ENCODE results near the gene EYS. TPM values are rescaled to one million over a fixed set of nuclear protein-coding genes. Genes with fewer than 3 reads are reported as not detected.

EYS gene
- total RNA-seq, 1 donor from 2014 or later: not detected

- DNase-seq (ENCODE audit: extremely low spot score, unreplicated experiment): no peak
- no peak overlapping the region for H3K27ac Mint-ChIP-seq (ENCODE audit: unreplicated experiment)
- H3K9me3 Mint-ChIP-seq (ENCODE audit: unreplicated experiment): peaks cover 13% of the 10 kb centered on the region
- H3K36me3 Mint-ChIP-seq (ENCODE audit: unreplicated experiment): no peaks in the 10 kb centered on the region
- no peak overlapping the region for H3K4me3 Mint-ChIP-seq (ENCODE audit: unreplicated experiment)
- H3K27me3 Mint-ChIP-seq (ENCODE audit: unreplicated experiment): peaks cover 4% of the 10 kb centered on the region
- no peaks in the 10 kb centered on the region for H3K4me1 Mint-ChIP-seq (ENCODE audit: unreplicated experiment)
- TF ChIP-seq, protein P1, sequence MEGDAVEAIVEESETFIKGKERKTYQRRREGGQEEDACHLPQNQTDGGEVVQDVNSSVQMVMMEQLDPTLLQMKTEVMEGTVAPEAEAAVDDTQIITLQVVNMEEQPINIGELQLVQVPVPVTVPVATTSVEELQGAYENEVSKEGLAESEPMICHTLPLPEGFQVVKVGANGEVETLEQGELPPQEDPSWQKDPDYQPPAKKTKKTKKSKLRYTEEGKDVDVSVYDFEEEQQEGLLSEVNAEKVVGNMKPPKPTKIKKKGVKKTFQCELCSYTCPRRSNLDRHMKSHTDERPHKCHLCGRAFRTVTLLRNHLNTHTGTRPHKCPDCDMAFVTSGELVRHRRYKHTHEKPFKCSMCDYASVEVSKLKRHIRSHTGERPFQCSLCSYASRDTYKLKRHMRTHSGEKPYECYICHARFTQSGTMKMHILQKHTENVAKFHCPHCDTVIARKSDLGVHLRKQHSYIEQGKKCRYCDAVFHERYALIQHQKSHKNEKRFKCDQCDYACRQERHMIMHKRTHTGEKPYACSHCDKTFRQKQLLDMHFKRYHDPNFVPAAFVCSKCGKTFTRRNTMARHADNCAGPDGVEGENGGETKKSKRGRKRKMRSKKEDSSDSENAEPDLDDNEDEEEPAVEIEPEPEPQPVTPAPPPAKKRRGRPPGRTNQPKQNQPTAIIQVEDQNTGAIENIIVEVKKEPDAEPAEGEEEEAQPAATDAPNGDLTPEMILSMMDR (IDR thresholded peaks at IDR 0.05): no peak
Measured at GRCh38 chr6:65091561-65091960, 615.5 kb downstream of the EYS start.

DNA sequence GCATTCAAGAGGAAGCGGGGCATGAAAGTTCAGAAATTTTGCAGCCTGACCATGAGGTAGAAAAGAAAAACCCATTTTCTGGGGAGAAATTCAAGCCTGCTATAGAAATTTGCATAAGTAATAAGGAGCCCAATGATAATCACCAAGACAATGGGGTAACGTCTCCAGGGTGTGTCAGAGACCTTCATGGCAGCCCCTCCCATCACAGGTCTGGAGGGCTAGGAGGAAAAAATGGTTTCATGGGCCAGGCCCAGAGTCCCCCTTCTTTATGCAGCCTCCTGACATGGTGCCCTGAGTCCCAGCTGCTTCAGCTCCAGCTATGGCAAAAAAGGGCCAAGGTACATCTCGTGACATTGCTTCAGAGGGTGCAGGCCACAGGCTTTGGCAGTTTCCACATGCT lies 618.5 kb downstream of the EYS start:
- DNase-seq (ENCODE audit: extremely low spot score, unreplicated experiment): no peak
- no peak overlapping the region for H3K27ac Mint-ChIP-seq (ENCODE audit: unreplicated experiment)
- TF ChIP-seq, protein P1 (IDR thresholded peaks at IDR 0.05): no peak
- peaks cover 5% of the 10 kb centered on the region for H3K27me3 Mint-ChIP-seq (ENCODE audit: unreplicated experiment)
- no peak overlapping the region for H3K4me3 Mint-ChIP-seq (ENCODE audit: unreplicated experiment)
- H3K36me3 Mint-ChIP-seq (ENCODE audit: unreplicated experiment): no peaks in the 10 kb centered on the region
- H3K9me3 Mint-ChIP-seq (ENCODE audit: unreplicated experiment): peaks cover 13% of the 10 kb centered on the region
- no peaks in the 10 kb centered on the region for H3K4me1 Mint-ChIP-seq (ENCODE audit: unreplicated experiment)

GRCh38 chr6:65081756-65082155 lies 625.3 kb downstream of the EYS start:
- no peak overlapping the region for H3K27ac Mint-ChIP-seq (ENCODE audit: unreplicated experiment)
- H3K36me3 Mint-ChIP-seq (ENCODE audit: unreplicated experiment): no peaks in the 10 kb centered on the region
- TF ChIP-seq, protein P1 (IDR thresholded peaks at IDR 0.05): no peak
- H3K4me1 Mint-ChIP-seq (ENCODE audit: unreplicated experiment): no peaks in the 10 kb centered on the region
- DNase-seq (ENCODE audit: extremely low spot score, unreplicated experiment): no peak
- H3K4me3 Mint-ChIP-seq (ENCODE audit: unreplicated experiment): no peak overlapping the region
- H3K27me3 Mint-ChIP-seq (ENCODE audit: unreplicated experiment): peaks cover 7% of the 10 kb centered on the region
- H3K9me3 Mint-ChIP-seq (ENCODE audit: unreplicated experiment): no peaks in the 10 kb centered on the region

GRCh38 chr6:65075705-65076230 lies 631.3 kb downstream of the EYS start:
- H3K36me3 Mint-ChIP-seq (ENCODE audit: unreplicated experiment): no peaks in the 10 kb centered on the region
- no peak overlapping the region for H3K27ac Mint-ChIP-seq (ENCODE audit: unreplicated experiment)
- DNase-seq (ENCODE audit: extremely low spot score, unreplicated experiment): no peak
- H3K27me3 Mint-ChIP-seq (ENCODE audit: unreplicated experiment): peaks cover 7% of the 10 kb centered on the region
- no peaks in the 10 kb centered on the region for H3K4me1 Mint-ChIP-seq (ENCODE audit: unreplicated experiment)
- no peaks in the 10 kb centered on the region for H3K9me3 Mint-ChIP-seq (ENCODE audit: unreplicated experiment)
- H3K4me3 Mint-ChIP-seq (ENCODE audit: unreplicated experiment): no peak overlapping the region
- TF ChIP-seq, protein P1 (IDR thresholded peaks at IDR 0.05): no peak

GRCh38 chr6:65072500-65072899 lies 634.5 kb downstream of the EYS start:
- Mint-ChIP-seq H3K4me3 (ENCODE audit: unreplicated experiment) (no peak overlapping the region), H3K36me3 (ENCODE audit: unreplicated experiment) (no peaks in the 10 kb centered on the region), H3K9me3 (ENCODE audit: unreplicated experiment) (no peaks in the 10 kb centered on the region), H3K27ac (ENCODE audit: unreplicated experiment) (no peak overlapping the region), H3K27me3 (ENCODE audit: unreplicated experiment) (peaks cover 7% of the 10 kb centered on the region), H3K4me1 (ENCODE audit: unreplicated experiment) (no peaks in the 10 kb centered on the region)
- DNase-seq (ENCODE audit: extremely low spot score, unreplicated experiment): no peak
- TF ChIP-seq, protein P1 (IDR thresholded peaks at IDR 0.05): no peak
